HG02588 (cell line): ENCODE measurements around the gene STAB1.

Experiments
- ATAC-seq: cut with Tn5 transposase; IDR thresholded peaks from one replicate; pipeline ENCODE4 v1.9.1; 2021; ENCODE audit warnings: mild to moderate bottlenecking, moderate library complexity; ENCODE audit not compliant: unreplicated experiment

The STAB1 gene

GRCh38 chr3:52483577-52484381 lies 11.4 kb upstream of the STAB1 start:
- no peak for ATAC-seq

- no peak for ATAC-seq
Measured at GRCh38 chr3:52484680-52485461, 10.3 kb upstream of the STAB1 start.

- ATAC-seq, result no peak
Measured at GRCh38 chr3:52487050-52487787, 7.9 kb upstream of the STAB1 start.

GRCh38 chr3:52487788-52488691 lies 7.1 kb upstream of the STAB1 start:
- ATAC-seq, result no peak

GRCh38 chr3:52488746-52489145 lies 6.4 kb upstream of the STAB1 start:
- ATAC-seq, result no peak

- ATAC-seq, result no peak
Measured at GRCh38 chr3:52489453-52489852, 5.7 kb upstream of the STAB1 start.

GRCh38 chr3:52490035-52490938 lies 4.9 kb upstream of the STAB1 start:
- no peak for ATAC-seq

GRCh38 chr3:52490939-52491526 lies 4.1 kb upstream of the STAB1 start:
- no peak for ATAC-seq

GRCh38 chr3:52492059-52492458 lies 3.1 kb upstream of the STAB1 start:
- no peak for ATAC-seq

- ATAC-seq, result no peak
Measured at GRCh38 chr3:52493232-52494017, 1.7 kb upstream of the STAB1 start.

- ATAC-seq, result no peak
Measured at GRCh38 chr3:52494445-52494844, 693 bp upstream of the STAB1 start.

- ATAC-seq, result no peak
Measured at GRCh38 chr3:52495777-52496602, 852 bp downstream of the STAB1 start.

- no peak for ATAC-seq
Measured at GRCh38 chr3:52498137-52499054, 3.3 kb downstream of the STAB1 start.

GRCh38 chr3:52501046-52501445 lies 5.9 kb downstream of the STAB1 start:
- no peak for ATAC-seq

- ATAC-seq, result no peak
Measured at GRCh38 chr3:52502001-52502400, 6.9 kb downstream of the STAB1 start.

- ATAC-seq, result no peak
Measured at GRCh38 chr3:52502808-52503350, 7.7 kb downstream of the STAB1 start.
